ENCODE data around the gene HPCAL1. TPM values are rescaled to one million over a fixed set of nuclear protein-coding genes. Genes with fewer than 3 reads are reported as not detected.

The HPCAL1 gene
- total RNA-seq, 1 experiment from 2014 or later: 312 TPM

DNA sequence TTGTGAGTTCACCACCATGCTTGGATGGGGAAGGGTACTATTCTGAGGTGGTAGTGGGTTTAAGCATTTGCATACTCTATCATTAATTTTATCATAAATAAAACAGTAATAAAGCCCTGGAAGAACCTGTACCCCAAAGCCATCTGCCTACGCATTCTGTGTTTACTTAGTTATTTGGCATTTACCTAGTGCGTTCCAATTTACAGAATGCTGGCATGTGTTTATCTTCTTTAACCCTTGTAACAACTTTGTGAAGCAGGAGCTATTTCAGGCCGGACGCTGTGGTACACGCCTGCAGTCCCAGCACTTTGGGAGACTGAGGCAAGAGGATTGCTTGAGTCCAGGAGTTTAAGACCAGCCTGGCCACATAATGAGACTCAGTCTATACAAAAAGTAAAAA lies 163.2 kb downstream of the HPCAL1 start:
- H3K9me2 ChIP-seq (replicated peaks; ENCODE audit: low read length): no peaks in the 10 kb centered on the region
- H3K36me3 ChIP-seq (ENCODE audit: low read depth, low read length): no peaks in the 10 kb centered on the region
- no peaks in the 10 kb centered on the region for H3K9me3 ChIP-seq (ENCODE audit: low read length)
- CTCF ChIA-PET: no interaction called here
- H3K4me2 ChIP-seq (ENCODE audit: low read length): no peak overlapping the region
- no peaks in the 10 kb centered on the region for H3K79me2 ChIP-seq (ENCODE audit: low read length)
- no peak overlapping the region for H3K9ac ChIP-seq (ENCODE audit: low read length)
- no peaks in the 10 kb centered on the region for H4K20me1 ChIP-seq (ENCODE audit: low read length)
- H3K4me1 ChIP-seq (ENCODE audit: insufficient read depth, low read length): no peaks in the 10 kb centered on the region
- no peak overlapping the region for H3K27ac ChIP-seq (ENCODE audit: low read length)
- no TSS peak for BruUV-seq (replicated peaks)
- TF ChIP-seq EZH2phosphoT487 (IDR thresholded peaks at IDR 0.05; ENCODE audit: borderline replicate concordance, low read length): no peak
- no peak for TF ChIP-seq EZH2 (IDR thresholded peaks at IDR 0.05; ENCODE audit: low read length, unreplicated experiment)
- TF ChIP-seq, protein P1, sequence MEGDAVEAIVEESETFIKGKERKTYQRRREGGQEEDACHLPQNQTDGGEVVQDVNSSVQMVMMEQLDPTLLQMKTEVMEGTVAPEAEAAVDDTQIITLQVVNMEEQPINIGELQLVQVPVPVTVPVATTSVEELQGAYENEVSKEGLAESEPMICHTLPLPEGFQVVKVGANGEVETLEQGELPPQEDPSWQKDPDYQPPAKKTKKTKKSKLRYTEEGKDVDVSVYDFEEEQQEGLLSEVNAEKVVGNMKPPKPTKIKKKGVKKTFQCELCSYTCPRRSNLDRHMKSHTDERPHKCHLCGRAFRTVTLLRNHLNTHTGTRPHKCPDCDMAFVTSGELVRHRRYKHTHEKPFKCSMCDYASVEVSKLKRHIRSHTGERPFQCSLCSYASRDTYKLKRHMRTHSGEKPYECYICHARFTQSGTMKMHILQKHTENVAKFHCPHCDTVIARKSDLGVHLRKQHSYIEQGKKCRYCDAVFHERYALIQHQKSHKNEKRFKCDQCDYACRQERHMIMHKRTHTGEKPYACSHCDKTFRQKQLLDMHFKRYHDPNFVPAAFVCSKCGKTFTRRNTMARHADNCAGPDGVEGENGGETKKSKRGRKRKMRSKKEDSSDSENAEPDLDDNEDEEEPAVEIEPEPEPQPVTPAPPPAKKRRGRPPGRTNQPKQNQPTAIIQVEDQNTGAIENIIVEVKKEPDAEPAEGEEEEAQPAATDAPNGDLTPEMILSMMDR (conservative IDR thresholded peaks at IDR 0.05; ENCODE audit: low read depth, low read length): no peak
- ATAC-seq: no peak
- H3K27me3 ChIP-seq (ENCODE audit: low read length): no peaks in the 10 kb centered on the region
- no peaks in the 10 kb centered on the region for H3F3A ChIP-seq (ENCODE audit: low read length, unreplicated experiment)
- POLR2A ChIA-PET (ENCODE audit: unreplicated experiment): no interaction called here
- no peak for DNase-seq
- intact Hi-C loops (cut with micrococcal nuclease): no loop called here
- no peak overlapping the region for H2AFZ ChIP-seq (ENCODE audit: low read length)
- H3K4me3 ChIP-seq (ENCODE audit: low read length): no peak overlapping the region

DNA sequence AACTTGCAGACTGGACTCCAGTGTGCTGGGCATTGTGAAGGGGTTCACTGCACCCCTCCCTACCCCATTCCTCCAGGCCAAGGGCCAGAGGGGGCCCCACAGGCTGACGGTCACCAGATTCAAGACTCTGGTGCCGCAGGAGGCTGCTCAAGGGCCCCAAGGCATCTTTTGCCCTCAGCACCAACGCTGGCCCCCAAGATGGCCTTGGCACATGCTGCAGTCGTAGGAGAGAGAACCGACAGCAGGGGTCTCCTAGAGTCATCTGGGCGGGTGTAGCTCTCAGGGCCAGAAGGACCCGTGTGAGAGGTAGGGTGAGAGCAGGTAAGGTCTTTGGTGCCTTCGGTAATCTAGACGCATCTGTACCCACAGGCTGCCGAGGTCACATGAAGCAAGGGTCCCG lies 164.1 kb downstream of the HPCAL1 start:
- H3K9me3 ChIP-seq (ENCODE audit: low read length): no peaks in the 10 kb centered on the region
- ChIA-PET POLR2A (ENCODE audit: unreplicated experiment) (no interaction called here), CTCF (no interaction called here)
- no peaks in the 10 kb centered on the region for H3K27me3 ChIP-seq (ENCODE audit: low read length)
- no TSS peak for BruUV-seq (replicated peaks)
- no peaks in the 10 kb centered on the region for H3K4me1 ChIP-seq (ENCODE audit: insufficient read depth, low read length)
- H3K4me2 ChIP-seq (ENCODE audit: low read length): no peak overlapping the region
- intact Hi-C loops (cut with micrococcal nuclease): no loop called here
- TF ChIP-seq, protein P1 (conservative IDR thresholded peaks at IDR 0.05; ENCODE audit: low read depth, low read length): no peak
- TF ChIP-seq EZH2 (IDR thresholded peaks at IDR 0.05; ENCODE audit: low read length, unreplicated experiment) (no peak), EZH2phosphoT487 (IDR thresholded peaks at IDR 0.05; ENCODE audit: borderline replicate concordance, low read length) (no peak)
- H3K4me3 ChIP-seq (ENCODE audit: low read length): no peak overlapping the region
- ATAC-seq: no peak
- no peak for DNase-seq
- no peak overlapping the region for H3K9ac ChIP-seq (ENCODE audit: low read length)
- H3K79me2 ChIP-seq (ENCODE audit: low read length): no peaks in the 10 kb centered on the region
- H4K20me1 ChIP-seq (ENCODE audit: low read length): no peaks in the 10 kb centered on the region
- no peaks in the 10 kb centered on the region for H3F3A ChIP-seq (ENCODE audit: low read length, unreplicated experiment)
- H3K27ac ChIP-seq (ENCODE audit: low read length): no peak overlapping the region
- H2AFZ ChIP-seq (ENCODE audit: low read length): no peak overlapping the region
- no peaks in the 10 kb centered on the region for H3K9me2 ChIP-seq (replicated peaks; ENCODE audit: low read length)
- no peaks in the 10 kb centered on the region for H3K36me3 ChIP-seq (ENCODE audit: low read depth, low read length)

DNA sequence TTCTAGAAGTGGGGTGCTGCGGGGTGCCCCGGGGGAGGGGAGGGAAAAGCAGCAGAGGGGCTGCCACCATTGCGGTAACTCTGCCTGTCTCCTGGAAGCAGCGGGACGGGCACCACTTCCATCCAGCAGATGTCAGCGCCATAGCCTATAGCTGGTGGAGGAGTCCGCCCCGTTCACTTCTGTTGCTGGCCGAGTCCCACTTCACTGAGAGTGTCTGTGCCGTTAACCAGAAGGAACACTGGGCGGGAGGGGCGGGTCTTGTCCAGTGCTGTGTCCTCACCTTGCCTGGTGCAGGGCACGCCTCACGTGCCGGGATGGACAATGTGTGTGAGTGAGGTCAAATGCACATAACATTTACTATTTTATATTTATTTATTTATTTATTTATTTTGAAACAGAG lies 164.7 kb downstream of the HPCAL1 start:
- TF ChIP-seq, protein P1 (conservative IDR thresholded peaks at IDR 0.05; ENCODE audit: low read depth, low read length): no peak
- TF ChIP-seq EZH2phosphoT487 (IDR thresholded peaks at IDR 0.05; ENCODE audit: borderline replicate concordance, low read length) (no peak), EZH2 (IDR thresholded peaks at IDR 0.05; ENCODE audit: low read length, unreplicated experiment) (no peak)

More for the DNA sequence above, 164.7 kb downstream of the HPCAL1 start:
- CTCF ChIA-PET: no interaction called here
- Histone ChIP-seq H3K4me1 (ENCODE audit: insufficient read depth, low read length) (no peaks in the 10 kb centered on the region), H3K27me3 (ENCODE audit: low read length) (no peaks in the 10 kb centered on the region), H3F3A (ENCODE audit: low read length, unreplicated experiment) (no peaks in the 10 kb centered on the region), H3K27ac (ENCODE audit: low read length) (no peak overlapping the region), H3K4me2 (ENCODE audit: low read length) (no peak overlapping the region), H3K9ac (ENCODE audit: low read length) (no peak overlapping the region), H3K9me3 (ENCODE audit: low read length) (no peaks in the 10 kb centered on the region), H4K20me1 (ENCODE audit: low read length) (no peaks in the 10 kb centered on the region), H3K79me2 (ENCODE audit: low read length) (no peaks in the 10 kb centered on the region), H3K4me3 (ENCODE audit: low read length) (no peak overlapping the region), H3K9me2 (replicated peaks; ENCODE audit: low read length) (no peaks in the 10 kb centered on the region), H3K36me3 (ENCODE audit: low read depth, low read length) (no peaks in the 10 kb centered on the region), H2AFZ (ENCODE audit: low read length) (no peak overlapping the region)
- intact Hi-C loops (cut with micrococcal nuclease): no loop called here
- POLR2A ChIA-PET (ENCODE audit: unreplicated experiment): no interaction called here
- ATAC-seq (no peak), DNase-seq (no peak)
- BruUV-seq (replicated peaks): no TSS peak
